Prostate gland (tissue), 2 donors: ENCODE measurements around the gene GBGT1.

Experiments
- CTCF ChIP-seq, 4 experiments: fragments of 200-600 bp in 2 of 4; fragments of 450-650 bp in 2 of 4; sonication (generic) in 2 of 4; IDR thresholded peaks; 1 replicate in 3 of 4; 2 replicates in 1 of 4; pipeline ENCODE4 v1.5.1; 2016 to 2019; ENCODE audit warnings: antibody characterized with exemption in 4 of 4, mild to moderate bottlenecking in 2 of 4, moderate library complexity in 2 of 4
- POLR2AphosphoS5 ChIP-seq: sonication (generic); formaldehyde crosslinking; IDR thresholded peaks from one replicate; pipeline ENCODE4 v1.6.1; 2017; ENCODE audit warnings: antibody characterized with exemption

GRCh38 chr9:133153227-133154096 is 10.3 kb downstream of the GBGT1 start:
- TF ChIP-seq CTCF (IDR thresholded peaks at IDR 0.05) (no peak), POLR2AphosphoS5 (no peak)
